ENCODE results near the gene SMYD1.

Gene SMYD1

GRCh38 chr2:88129313-88129959, 61.8 kb downstream of the SMYD1 start:
- no peak for TF ChIP-seq CTCF (IDR thresholded peaks at IDR 0.05)

GRCh38 chr2:88131201-88131998, 63.8 kb downstream of the SMYD1 start:
- no peak for TF ChIP-seq CTCF (IDR thresholded peaks at IDR 0.05)

GRCh38 chr2:88131999-88132368, 64.4 kb downstream of the SMYD1 start:
- no peak for TF ChIP-seq CTCF (IDR thresholded peaks at IDR 0.05)

- no peak for TF ChIP-seq CTCF (IDR thresholded peaks at IDR 0.05)
Observed at GRCh38 chr2:88133875-88134274, 66.2 kb downstream of the SMYD1 start.

- no peak for TF ChIP-seq CTCF (IDR thresholded peaks at IDR 0.05)
Observed at GRCh38 chr2:88136817-88137216, 69.2 kb downstream of the SMYD1 start.

- no peak for TF ChIP-seq CTCF (IDR thresholded peaks at IDR 0.05)
Observed at GRCh38 chr2:88137833-88138232, 70.2 kb downstream of the SMYD1 start.

GRCh38 chr2:88139203-88139702, 71.6 kb downstream of the SMYD1 start:
- no peak for TF ChIP-seq CTCF (IDR thresholded peaks at IDR 0.05)

All from LNCAP (cell line).